ENCODE data around the gene ARHGAP42.

- TF ChIP-seq EZH2 (IDR thresholded peaks at IDR 0.05; ENCODE audit: insufficient read depth, poor library complexity, severe bottlenecking), result no peak
- TF ChIP-seq EZH2phosphoT487 (IDR thresholded peaks at IDR 0.05; ENCODE audit: insufficient read depth, low read depth), result no peak
Observed at GRCh38 chr11:100663996-100664395, 23.1 kb upstream of the ARHGAP42 start.
